BJ (cell line): ENCODE data around the gene SPINT2. TPM values are rescaled to one million over a fixed set of nuclear protein-coding genes. Genes with fewer than 3 reads are reported as not detected.

Experiments used
- CTCF ChIA-PET: fragments of 350-600 bp; formaldehyde crosslinking; extraction: SDS; loops from one replicate; lab custom pipeline; 2021; ENCODE audit warnings: antibody characterized with exemption, inconsistent platforms; lab: Yijun Ruan, JAX
- POLR2A ChIA-PET: fragments of 300-600 bp; sonication (Branson Sonifier 250); formaldehyde crosslinking; extraction: SDS; loops from one replicate; lab custom pipeline; 2021; ENCODE audit warnings: antibody characterized with exemption; lab: Charles Lee
- DNase-seq: peaks from one replicate; pipeline ENCODE4 v3.0.0-alpha.2; 2011; ENCODE audit warnings: low read depth
- H3K27me3 ChIP-seq: 2 replicates; pipeline ENCODE4 v1.6.0; 2011; ENCODE audit warnings: low read length; ENCODE audit not compliant: control insufficient read depth, insufficient read depth
- H3K36me3 ChIP-seq: 2 replicates; pipeline ENCODE4 v1.5.1; 2011; ENCODE audit warnings: low read length; ENCODE audit not compliant: control insufficient read depth, insufficient read depth
- H3K4me3 ChIP-seq: 2 replicates; pipeline ENCODE4 v1.5.1; 2011; ENCODE audit warnings: low read depth, mild to moderate bottlenecking, control low read depth, low read length
- polyA plus RNA-seq: library from polyadenylated mRNA; depleted of rRNA; stranded (reverse); fragments of >200 nt; gene quantifications from 2 replicates; pipeline ENCODE4 v1.2.3, GENCODE V29; 2011
- TF ChIP-seq, protein P1 (sequence below): IDR thresholded peaks from 2 replicates; pipeline ENCODE4 v1.5.1; 2011; ENCODE audit warnings: low read depth, mild to moderate bottlenecking, control low read depth, inconsistent platforms, low read length, moderate library complexity; ENCODE audit not compliant: insufficient read depth

Gene SPINT2
- polyA plus RNA-seq, 1 experiment, result 45.5 TPM

- ChIA-PET CTCF (interaction anchor here (1.1 to 1.6 kb wide), 3 partner anchors 15 to 33 kb away, joined by 3 to 5 read pairs (median 4); partner anchors contain the start of gene C19orf33), POLR2A (interaction anchor here (0.6 kb wide), 2 partner anchors 20 to 25 kb away, joined by 3 to 4 read pairs; no protein-coding TSS in a partner anchor)
- Histone ChIP-seq H3K27me3 (no peaks in the 10 kb centered on the region), H3K4me3 (no peak overlapping the region), H3K36me3 (no peaks in the 10 kb centered on the region)
- TF ChIP-seq, protein P1, sequence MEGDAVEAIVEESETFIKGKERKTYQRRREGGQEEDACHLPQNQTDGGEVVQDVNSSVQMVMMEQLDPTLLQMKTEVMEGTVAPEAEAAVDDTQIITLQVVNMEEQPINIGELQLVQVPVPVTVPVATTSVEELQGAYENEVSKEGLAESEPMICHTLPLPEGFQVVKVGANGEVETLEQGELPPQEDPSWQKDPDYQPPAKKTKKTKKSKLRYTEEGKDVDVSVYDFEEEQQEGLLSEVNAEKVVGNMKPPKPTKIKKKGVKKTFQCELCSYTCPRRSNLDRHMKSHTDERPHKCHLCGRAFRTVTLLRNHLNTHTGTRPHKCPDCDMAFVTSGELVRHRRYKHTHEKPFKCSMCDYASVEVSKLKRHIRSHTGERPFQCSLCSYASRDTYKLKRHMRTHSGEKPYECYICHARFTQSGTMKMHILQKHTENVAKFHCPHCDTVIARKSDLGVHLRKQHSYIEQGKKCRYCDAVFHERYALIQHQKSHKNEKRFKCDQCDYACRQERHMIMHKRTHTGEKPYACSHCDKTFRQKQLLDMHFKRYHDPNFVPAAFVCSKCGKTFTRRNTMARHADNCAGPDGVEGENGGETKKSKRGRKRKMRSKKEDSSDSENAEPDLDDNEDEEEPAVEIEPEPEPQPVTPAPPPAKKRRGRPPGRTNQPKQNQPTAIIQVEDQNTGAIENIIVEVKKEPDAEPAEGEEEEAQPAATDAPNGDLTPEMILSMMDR, result no peak
- peak; percentile 52 for DNase-seq
Measured at GRCh38 chr19:38270587-38271167, 6.3 kb downstream of the SPINT2 start.

GRCh38 chr19:38273499-38273898, 9.1 kb downstream of the SPINT2 start:
- H3K27me3 ChIP-seq, result no peaks in the 10 kb centered on the region
- no peak overlapping the region for H3K4me3 ChIP-seq
- H3K36me3 ChIP-seq, result no peaks in the 10 kb centered on the region
- POLR2A ChIA-PET, result no interaction called here
- CTCF ChIA-PET, result interaction anchor here (0.6 kb wide), 1 partner anchor 16 kb away, joined by 3 read pairs; no protein-coding TSS in a partner anchor
- no peak for DNase-seq
- TF ChIP-seq, protein P1, result no peak

GRCh38 chr19:38274739-38275138, 10.4 kb downstream of the SPINT2 start:
- no peak for DNase-seq
- ChIA-PET CTCF (no interaction called here), POLR2A (no interaction called here)
- TF ChIP-seq, protein P1, result no peak
- H3K27me3 ChIP-seq, result no peaks in the 10 kb centered on the region
- no peak overlapping the region for H3K4me3 ChIP-seq
- H3K36me3 ChIP-seq, result no peaks in the 10 kb centered on the region

- POLR2A ChIA-PET, result no interaction called here
- no peak overlapping the region for H3K4me3 ChIP-seq
- no peaks in the 10 kb centered on the region for H3K36me3 ChIP-seq
- DNase-seq, result no peak
- H3K27me3 ChIP-seq, result no peaks in the 10 kb centered on the region
- TF ChIP-seq, protein P1, result no peak
- CTCF ChIA-PET, result interaction anchor here (0.9 kb wide), 1 partner anchor 9 kb away, joined by 3 read pairs; no protein-coding TSS in a partner anchor
Measured at GRCh38 chr19:38276942-38277517, 12.7 kb downstream of the SPINT2 start.

- DNase-seq, result no peak
Measured at GRCh38 chr19:38277549-38277948, 13.2 kb downstream of the SPINT2 start.

More at GRCh38 chr19:38277549-38277948, 13.2 kb downstream of the SPINT2 start:
- Histone ChIP-seq H3K4me3 (no peak overlapping the region), H3K27me3 (no peaks in the 10 kb centered on the region), H3K36me3 (no peaks in the 10 kb centered on the region)
- TF ChIP-seq, protein P1, result no peak
- ChIA-PET CTCF (interaction anchor here (0.9 kb wide), 1 partner anchor 9 kb away, joined by 3 read pairs; no protein-coding TSS in a partner anchor), POLR2A (no interaction called here)
